Right lobe of liver (tissue), 4 donors: Measurements from ENCODE around the gene TSC22D4.

Experiments used
- CTCF ChIP-seq, 4 donors: fragments of 200-600 bp in 3 of 4; fragments of 450-650 bp in 1 of 4; IDR thresholded peaks; one replicate each; pipeline versions ENCODE4 v1.5.1 to v1.8.0; 2016 to 2022; ENCODE audit warnings: antibody characterized with exemption in 4 of 4, mild to moderate bottlenecking in 2 of 4
- POLR2A ChIP-seq: fragments of 450-650 bp; IDR thresholded peaks from one replicate; pipeline ENCODE4 v1.6.1; 2017; ENCODE audit warnings: antibody characterized with exemption, mild to moderate bottlenecking
- donor health status: DM: no; HTN: no; CAD: no.
- donor health status: DM: no; HTN: no; CAD: no.
- donor health status: DM: no; HTN: yes; CAD: no.

- TF ChIP-seq CTCF (IDR thresholded peaks at IDR 0.05) = no peak
- TF ChIP-seq POLR2A = no peak
These were observed 42.1 kb upstream of the TSC22D4 start for GRCh38 chr7:100521076-100521475.
